H1 (cell line): ENCODE measurements around the gene CELSR1. TPM values are rescaled to one million over a fixed set of nuclear protein-coding genes. Genes with fewer than 3 reads are reported as not detected.

ENCODE experiments used
- CTCF ChIA-PET: fragments of 300-600 bp; sonication (Branson Sonifier 250); formaldehyde crosslinking; loops from one replicate; lab custom pipeline; 2021; ENCODE audit not compliant: partially characterized antibody; lab: Charles Lee
- POLR2A ChIA-PET: fragments of 300-600 bp; sonication (Branson Sonifier 250); formaldehyde crosslinking; loops from one replicate; lab custom pipeline; 2021; ENCODE audit warnings: inconsistent platforms; ENCODE audit not compliant: partially characterized antibody; lab: Charles Lee
- DNase-seq, 2 experiments: peaks; one replicate each; pipeline versions ENCODE4 v3.0.0 to v3.0.0-alpha.2; 2010 to 2022; ENCODE audit warnings: low spot score in 2 of 2, low read depth in 1 of 2, mixed read lengths in 1 of 2
- FAIRE-seq: peaks from 2 replicates; lab custom pipeline; 2011; peaks lifted over from hg19 to GRCh38; lab: Jason Lieb, UNC
- H2AFZ ChIP-seq: 2 replicates; pipeline ENCODE4 v1.8.1; 2012; ENCODE audit warnings: low read length, inconsistent platforms
- H2AK5ac ChIP-seq: 2 replicates; pipeline ENCODE4 v1.6.1; 2013; ENCODE audit warnings: low read depth, low read length
- H2BK120ac ChIP-seq: replicated peaks from 2 replicates; pipeline ENCODE3; 2013; ENCODE audit warnings: low read depth, low read length, inconsistent platforms
- H2BK12ac ChIP-seq: 2 replicates; pipeline ENCODE4 v1.6.1; 2013; ENCODE audit warnings: low read depth, low read length
- H2BK15ac ChIP-seq: 2 replicates; pipeline ENCODE4 v1.6.1; 2013; ENCODE audit warnings: low read length
- H2BK20ac ChIP-seq: 2 replicates; pipeline ENCODE4 v1.6.1; 2013; ENCODE audit warnings: low read length
- H2BK5ac ChIP-seq: 2 replicates; pipeline ENCODE4 v1.6.1; 2013; ENCODE audit warnings: low read depth, low read length
- H3K14ac ChIP-seq: 2 replicates; pipeline ENCODE4 v1.6.1; 2013; ENCODE audit warnings: inconsistent platforms; ENCODE audit not compliant: insufficient read length
- H3K18ac ChIP-seq: 2 replicates; pipeline ENCODE4 v1.6.1; 2013; ENCODE audit warnings: low read length; ENCODE audit errors: extremely low read depth
- H3K23ac ChIP-seq: 2 replicates; pipeline ENCODE4 v1.6.1; 2013; ENCODE audit warnings: inconsistent platforms; ENCODE audit not compliant: insufficient read length
- H3K23me2 ChIP-seq: 2 replicates; pipeline ENCODE4 v1.6.1; 2013; ENCODE audit warnings: low read depth, low read length
- H3K27ac ChIP-seq: 2 replicates; pipeline ENCODE4 v1.6.1; 2011; ENCODE audit warnings: low read depth, low read length, inconsistent platforms
- H3K27me3 ChIP-seq, 4 experiments: replicated peaks in 1 of 4; 1 replicate in 1 of 4; 2 replicates in 3 of 4; pipeline versions ENCODE4 v1.6.1 to v1.8.1; 2011 to 2013; ENCODE audit warnings: low read length in 3 of 4, mild to moderate bottlenecking in 3 of 4, inconsistent platforms in 2 of 4, mixed read lengths in 2 of 4, moderate library complexity in 1 of 4; ENCODE audit not compliant: control insufficient read depth in 3 of 4, insufficient read depth in 3 of 4; ENCODE audit errors: extremely low read depth in 1 of 4
- H3K36me3 ChIP-seq, 4 experiments: 2 replicates each; pipeline versions ENCODE4 v1.6.1 to v1.8.1; 2011 to 2013; ENCODE audit warnings: mild to moderate bottlenecking in 4 of 4, low read length in 3 of 4, moderate library complexity in 2 of 4, control low read depth in 1 of 4, inconsistent platforms in 1 of 4; ENCODE audit not compliant: insufficient read depth in 4 of 4, control insufficient read depth in 2 of 4
- H3K4ac ChIP-seq: replicated peaks from 2 replicates; pipeline ENCODE3; 2013; ENCODE audit warnings: low read length, low read depth, mixed read lengths, inconsistent platforms; ENCODE audit not compliant: insufficient read length
- H3K4me1 ChIP-seq, 4 experiments: replicated peaks in 1 of 4; 1 replicate in 1 of 4; 2 replicates in 3 of 4; pipeline versions ENCODE4 v1.6.1 to v1.8.1; 2011 to 2013; ENCODE audit warnings: low read length in 3 of 4, inconsistent platforms in 2 of 4, mixed read lengths in 1 of 4; ENCODE audit not compliant: insufficient read depth in 4 of 4, control insufficient read depth in 3 of 4
- H3K4me2 ChIP-seq, 2 experiments: 2 replicates each; pipeline versions ENCODE4 v1.6.1 to v1.8.1; 2011 to 2013; ENCODE audit warnings: low read depth in 2 of 2, low read length in 2 of 2, control low read depth in 1 of 2, inconsistent platforms in 1 of 2, mild to moderate bottlenecking in 1 of 2; ENCODE audit not compliant: insufficient read depth in 1 of 2
- H3K4me3 ChIP-seq, 4 experiments: fragments of 200-600, 300-600 bp in 1 of 4; sonication (generic), shearing (Covaris generic), sonication (Bioruptor Twin) in 1 of 4; 2 replicates each; pipeline versions ENCODE4 v1.5.1 to v1.8.1; 2011 to 2016; ENCODE audit warnings: low read length in 4 of 4, low read depth in 3 of 4, control low read depth in 2 of 4, inconsistent platforms in 2 of 4, mild to moderate bottlenecking in 2 of 4, mixed read lengths in 1 of 4, moderate library complexity in 1 of 4; ENCODE audit not compliant: insufficient read depth in 2 of 4; ENCODE audit errors: extremely low read depth in 1 of 4
- H3K56ac ChIP-seq: replicated peaks from 2 replicates; pipeline ENCODE3; 2013; ENCODE audit warnings: low read depth, mild to moderate bottlenecking, mixed read lengths, low read length, inconsistent platforms; ENCODE audit not compliant: insufficient read length
- H3K79me1 ChIP-seq: 2 replicates; pipeline ENCODE4 v1.6.1; 2013; ENCODE audit warnings: low read depth, low read length, control low read depth
- H3K79me2 ChIP-seq, 2 experiments: 2 replicates each; pipeline versions ENCODE4 v1.6.1 to v1.8.1; 2012 to 2013; ENCODE audit warnings: low read length in 2 of 2, mild to moderate bottlenecking in 2 of 2, inconsistent platforms in 1 of 2; ENCODE audit not compliant: insufficient read depth in 2 of 2, control insufficient read depth in 1 of 2
- H3K9ac ChIP-seq, 4 experiments: replicated peaks in 1 of 4; 1 replicate in 1 of 4; 2 replicates in 3 of 4; pipeline versions ENCODE4 v1.6.1 to v1.8.1; 2011 to 2013; ENCODE audit warnings: low read depth in 3 of 4, low read length in 3 of 4, control low read depth in 2 of 4, mild to moderate bottlenecking in 2 of 4, moderate library complexity in 2 of 4, inconsistent platforms in 1 of 4; ENCODE audit errors: extremely low read depth in 1 of 4
- H3K9me3 ChIP-seq, 2 experiments: 2 replicates each; pipeline versions ENCODE4 v1.6.1 to v1.8.1; 2012 to 2013; ENCODE audit warnings: mild to moderate bottlenecking in 2 of 2, moderate library complexity in 2 of 2, control low read depth in 1 of 2, inconsistent platforms in 1 of 2, low read depth in 1 of 2, low read length in 1 of 2, mixed read lengths in 1 of 2; ENCODE audit not compliant: insufficient read depth in 2 of 2
- H4K20me1 ChIP-seq, 2 experiments: replicated peaks in 1 of 2; 2 replicates each; pipeline versions ENCODE3 to v1.8.1; 2011 to 2013; ENCODE audit warnings: inconsistent platforms in 2 of 2, low read length in 2 of 2, mild to moderate bottlenecking in 1 of 2; ENCODE audit not compliant: insufficient read depth in 2 of 2, control insufficient read depth in 1 of 2
- H4K5ac ChIP-seq: 2 replicates; pipeline ENCODE4 v1.6.1; 2013; ENCODE audit warnings: low read length, low read depth, mixed read lengths, inconsistent platforms; ENCODE audit not compliant: insufficient read length
- H4K8ac ChIP-seq: 2 replicates; pipeline ENCODE4 v1.8.0; 2013; ENCODE audit warnings: mild to moderate bottlenecking, moderate library complexity, low read length, inconsistent platforms; ENCODE audit not compliant: insufficient read depth; ENCODE audit errors: extremely low read depth
- H4K91ac ChIP-seq: replicated peaks from 2 replicates; pipeline ENCODE3; 2013; ENCODE audit warnings: low read length, mixed read lengths, inconsistent platforms; ENCODE audit not compliant: insufficient read length
- CTCF ChIP-seq, 3 experiments: IDR thresholded peaks; 1 replicate in 2 of 3; 2 replicates in 1 of 3; pipeline versions ENCODE4 v1.5.1 to v1.6.1; 2011; ENCODE audit warnings: low read length in 3 of 3, mild to moderate bottlenecking in 3 of 3, inconsistent platforms in 2 of 3, low read depth in 1 of 3, moderate library complexity in 1 of 3; ENCODE audit not compliant: insufficient read depth in 1 of 3; ENCODE audit errors: control extremely low read depth in 1 of 3
- SIN3A ChIP-seq, 2 experiments: IDR thresholded peaks in 1 of 2; conservative IDR thresholded peaks in 1 of 2; 2 replicates each; pipeline ENCODE4 v1.6.1; 2011 to 2012; ENCODE audit warnings: low read length in 2 of 2, improper control_type of control experiment in 1 of 2, low read depth in 1 of 2, mild to moderate bottlenecking in 1 of 2
- WGBS, 2 experiments: shearing (Covaris generic) in 1 of 2; methylation state at CpG; one replicate each; pipeline versions ENCODE4 v1.1.6 to v1.1.7; 2013 to 2015; ENCODE audit warnings: low lambda C conversion rate in 2 of 2, mixed read lengths in 2 of 2, inconsistent platforms in 1 of 2, low coverage in 1 of 2, missing lambda C conversion rate in 1 of 2; ENCODE audit not compliant: insufficient replicate concordance in 2 of 2, insufficient coverage in 1 of 2, insufficient read length in 1 of 2; ENCODE audit errors: extremely low coverage in 1 of 2, missing lambda C conversion rate in 1 of 2; 5-methylcytosine and 5-hydroxymethylcytosine counted together
- polyA plus RNA-seq, 7 experiments: library from polyadenylated mRNA; depleted of rRNA in 3 of 7; stranded (reverse) in 5 of 7; unstranded in 2 of 7; fragments of >200 nt in 5 of 7; fragments of 200-250 nt in 2 of 7; gene quantifications; 1 replicate in 5 of 7; 2 replicates in 1 of 7; 4 replicates in 1 of 7; pipeline versions ENCODE4 v1.2.1 to v1.2.3, GENCODE V29; 2011 to 2013; ENCODE audit warnings: missing spikeins in 2 of 7, mixed read lengths in 2 of 7
- total RNA-seq: library from RNA; stranded (reverse); fragmentation: NEBNext Ultra II Directional; extraction: Animal tissue kit (Norgen Biotek cat#: 25700); gene quantifications from 2 replicates; pipeline ENCODE4 v1.2.1, GENCODE V29; 2021

Gene CELSR1
- total and polyA plus RNA-seq, 2 of the 8 experiments (the other 6 are each of a cell fraction or from before 2014, with no cell fraction given), result 9.0 to 12.4 TPM

GRCh38 chr22:46366801-46367706 lies 170.4 kb downstream of the CELSR1 start:
- H2BK15ac ChIP-seq, result peak overlapping the region; percentile 92; the same call in 1 of the 2 replicates
- FAIRE-seq (no peak), DNase-seq (peak in 1 of 2 experiments; percentile 63)
- H4K8ac ChIP-seq, result 0 out of 2 replicates have a peak overlapping the region, but pooled peaks have one; percentile 15
- H3K27ac ChIP-seq, result no peak overlapping the region
- H3K79me1 ChIP-seq, result no peaks in the 10 kb centered on the region; the same call in 1 of the 2 replicates
- peak overlapping the region; percentile 60; the same call in 1 of the 2 replicates for H2BK12ac ChIP-seq
- no peak overlapping the region for H3K4me2 ChIP-seq
- peaks cover 0 to 11% of the 10 kb centered on the region in 2 experiments for H4K20me1 ChIP-seq
- 67% methylated on average over 29 of the region's 45 CpGs; no CpG with 5 or more reads in 1 of the 2 experiments for WGBS, 2 experiments
- no peak overlapping the region for H2AK5ac ChIP-seq
- no peak overlapping the region for H4K5ac ChIP-seq
- H3K27me3 ChIP-seq, result no peaks in the 10 kb centered on the region
- H3K9ac ChIP-seq, result 0 out of 7 replicates have a peak overlapping the region, but pooled peaks of 1 of the 4 experiments have one; percentile 5
- CTCF ChIA-PET, result interaction anchor here (0.7 to 5.4 kb wide), 55 partner anchors 9 to 349 kb away, joined by 3 to 82 read pairs (median 5); no protein-coding TSS in a partner anchor
- H3K4me3 ChIP-seq, result no peak overlapping the region
- H2AFZ ChIP-seq, result no peak overlapping the region
- H3K14ac ChIP-seq, result no peak overlapping the region
- H3K18ac ChIP-seq, result no peak overlapping the region
- POLR2A ChIA-PET, result interaction anchor here (0.6 to 1.5 kb wide), 4 partner anchors 14 to 171 kb away, joined by 3 to 4 read pairs (median 4); no protein-coding TSS in a partner anchor
- peaks cover 8% of the 10 kb centered on the region; the same call in 1 of the 2 replicates for H3K23me2 ChIP-seq
- peak overlapping the region; percentile 72; the same call in 1 of the 2 replicates for H2BK20ac ChIP-seq
- H3K79me2 ChIP-seq, result no peaks in the 10 kb centered on the region
- H3K36me3 ChIP-seq, result no peaks in the 10 kb centered on the region; a peak in 1 of 8 replicates
- no peak overlapping the region for H3K4ac ChIP-seq
- no peak overlapping the region for H3K23ac ChIP-seq
- TF ChIP-seq SIN3A (conservative IDR thresholded peaks at IDR 0.05 in 1 of 2, IDR thresholded peaks at IDR 0.05 in 1 of 2; ENCODE audit: low read depth in 1 of 2, low read length in 2 of 2) (no peak), CTCF (IDR thresholded peaks at IDR 0.05; ENCODE audit: control extremely low read depth in 1 of 3, insufficient read depth in 1 of 3, low read depth in 1 of 3, low read length in 3 of 3) (peak in 1 of 3 experiments; percentile 17; a peak in 1 of 4 replicates)
- peaks cover 0 to 15% (median 6%) of the 10 kb centered on the region in 4 experiments; a peak in 5 of 7 replicates for H3K4me1 ChIP-seq
- H3K9me3 ChIP-seq, result no peaks in the 10 kb centered on the region
- H2BK120ac ChIP-seq, result no peak overlapping the region
- no peak overlapping the region for H3K56ac ChIP-seq
- H4K91ac ChIP-seq, result no peak overlapping the region
- peak overlapping the region; percentile 66 for H2BK5ac ChIP-seq
